AG20443 (cell line): Measurements from ENCODE around the gene C11orf52.

Experiments used
- DNase-seq: peaks from one replicate; pipeline ENCODE4 v3.0.0; 2012; ENCODE audit warnings: low spot score, mixed read lengths

C11orf52 gene

DNA sequence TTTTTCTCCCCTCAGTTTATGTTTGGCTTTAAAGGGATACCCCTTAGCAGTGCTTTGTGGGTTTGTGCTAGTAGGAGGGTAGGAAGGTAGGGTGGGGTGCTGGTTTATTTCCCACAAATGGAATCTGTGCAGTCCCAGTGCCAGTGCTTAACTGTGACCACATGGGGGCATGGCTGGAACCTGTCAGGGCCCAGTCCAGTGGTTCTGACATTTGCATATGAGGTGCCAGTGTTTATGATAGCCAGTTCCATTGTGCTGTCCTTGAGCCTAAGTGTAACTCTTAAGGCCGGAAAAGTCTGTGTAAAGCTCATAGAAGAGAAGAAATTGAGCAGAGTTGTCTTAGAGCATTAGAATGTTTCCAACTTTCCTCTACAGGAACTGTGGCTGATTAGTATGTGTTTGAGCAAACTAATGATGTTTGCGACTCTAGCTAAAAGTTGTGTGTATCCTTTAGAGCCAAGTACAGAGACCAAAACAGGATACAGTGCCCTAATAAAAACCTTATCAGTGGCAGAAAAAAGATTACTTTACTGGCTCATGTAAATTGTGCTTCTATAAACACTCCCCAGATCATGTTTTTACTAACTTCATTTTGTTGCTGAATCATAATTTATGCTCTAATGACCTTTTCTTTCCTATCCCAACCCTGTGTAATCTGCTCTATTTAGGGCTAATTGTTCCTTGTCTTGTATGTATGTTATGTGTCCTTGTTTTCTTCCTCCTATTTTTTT lies 56.5 kb downstream of the C11orf52 start:
- peak; percentile 21 for DNase-seq

DNA sequence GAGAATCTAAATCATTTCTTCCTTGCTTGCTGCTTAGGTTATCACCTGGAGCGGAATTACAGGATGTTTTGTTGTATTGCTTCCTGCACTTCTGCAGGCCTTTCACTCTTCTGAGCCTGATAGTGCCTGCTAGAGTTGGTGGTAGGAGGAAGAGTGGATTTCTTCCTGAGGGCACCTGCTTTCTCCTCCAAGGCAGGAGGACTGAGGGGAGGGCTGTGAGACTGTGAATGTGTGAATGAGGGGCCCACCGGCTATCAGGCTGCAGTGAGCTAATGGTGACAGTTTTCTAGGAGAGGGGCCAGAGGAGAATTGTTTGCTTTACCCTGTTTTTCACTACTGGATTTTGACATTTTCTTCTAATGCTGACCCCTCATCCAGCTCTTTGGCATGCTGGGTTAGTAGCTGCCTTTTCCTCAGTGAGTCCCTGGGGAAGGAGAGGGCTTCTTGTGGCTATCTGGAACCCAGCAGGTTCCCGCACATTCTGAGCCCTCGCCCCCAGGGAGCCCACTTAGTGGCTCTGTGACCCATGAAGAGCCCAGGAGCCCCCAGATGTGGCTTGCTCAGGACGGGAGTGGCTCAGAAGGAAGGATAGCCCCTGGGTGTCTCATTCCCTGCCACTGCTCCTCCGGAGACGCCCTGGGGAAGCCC lies 57.5 kb downstream of the C11orf52 start:
- no peak for DNase-seq
